Panc1 (cell line): ENCODE measurements around the gene TESMIN.

Experiments
- CTCF ChIP-seq: fragments of 450-650 bp; IDR thresholded peaks from 2 replicates; pipeline ENCODE4 v1.5.1; 2017; ENCODE audit warnings: mild to moderate bottlenecking
- REST ChIP-seq, 2 experiments: IDR thresholded peaks; 2 replicates each; pipeline ENCODE4 v1.6.1; 2011 to 2012; ENCODE audit warnings: low read depth in 2 of 2, control low read depth in 1 of 2, low read length in 1 of 2, mild to moderate bottlenecking in 1 of 2, moderate library complexity in 1 of 2; ENCODE audit not compliant: insufficient read depth in 1 of 2

- TF ChIP-seq CTCF (no peak), REST (IDR thresholded peaks at IDR 0.05; ENCODE audit: insufficient read depth in 1 of 2, low read depth in 2 of 2, low read length in 1 of 2) (no peak)
These were observed 57.8 kb downstream of the TESMIN start for GRCh38 chr11:68693484-68693882.
